Cortex of kidney (tissue), 1 donor: ENCODE measurements around the gene SLC5A10.
"Not testable (repeated sequence)": the region's sequence is repeated elsewhere in the genome, so short reads cannot be mapped to it uniquely, and the experiment has no call there.

Experiments
- DNase-seq: peaks from one replicate; lab custom pipeline; 2025; lab: John Stamatoyannopoulos, UW

Gene SLC5A10

DNA sequence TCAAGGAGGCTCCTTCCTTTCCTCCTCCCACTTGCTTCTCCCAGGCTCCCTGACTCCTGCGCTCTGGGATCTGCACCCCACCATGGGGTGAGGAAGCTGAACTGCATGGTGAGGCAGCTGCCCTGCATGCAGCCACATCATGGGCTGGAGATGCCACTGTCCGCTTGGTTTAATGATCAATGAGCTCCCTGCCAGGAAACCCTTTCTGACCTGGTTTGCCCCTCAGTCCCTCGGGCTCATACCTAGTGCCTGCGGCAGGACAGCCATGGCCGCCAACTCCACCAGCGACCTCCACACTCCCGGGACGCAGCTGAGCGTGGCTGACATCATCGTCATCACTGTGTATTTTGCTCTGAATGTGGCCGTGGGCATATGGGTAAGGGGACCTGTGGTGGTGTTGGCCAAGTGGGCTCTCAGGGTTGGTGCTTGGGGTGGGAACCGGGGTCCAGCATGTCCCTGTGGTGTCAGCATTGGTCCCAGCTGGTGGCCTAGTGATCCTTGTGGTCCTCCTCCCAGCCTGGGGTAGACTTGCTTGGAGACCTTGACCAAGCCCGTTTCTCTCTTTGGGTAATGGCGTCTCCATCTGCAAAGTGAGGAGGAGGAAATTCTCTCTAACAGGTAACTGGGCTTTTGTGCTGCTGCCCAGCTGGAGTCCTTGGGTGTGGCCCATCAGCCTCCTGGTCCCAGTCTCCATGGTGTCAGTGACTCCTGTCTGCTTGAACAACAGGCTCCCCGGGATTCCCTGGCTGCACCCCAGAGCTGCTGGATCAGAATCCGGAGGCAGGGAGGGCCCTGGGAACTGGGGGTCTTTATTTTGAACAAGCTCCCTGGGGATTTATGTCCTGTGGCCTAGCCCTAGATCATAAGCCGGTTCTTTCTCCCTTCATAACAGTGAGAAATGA, at the start of gene SLC5A10:
SLC5A10 (plus strand) TSS at position 225 of the 902 bp plus-strand sequence; CDS start at position 266, 41 bp downstream.
- DNase-seq: no peak

DNA sequence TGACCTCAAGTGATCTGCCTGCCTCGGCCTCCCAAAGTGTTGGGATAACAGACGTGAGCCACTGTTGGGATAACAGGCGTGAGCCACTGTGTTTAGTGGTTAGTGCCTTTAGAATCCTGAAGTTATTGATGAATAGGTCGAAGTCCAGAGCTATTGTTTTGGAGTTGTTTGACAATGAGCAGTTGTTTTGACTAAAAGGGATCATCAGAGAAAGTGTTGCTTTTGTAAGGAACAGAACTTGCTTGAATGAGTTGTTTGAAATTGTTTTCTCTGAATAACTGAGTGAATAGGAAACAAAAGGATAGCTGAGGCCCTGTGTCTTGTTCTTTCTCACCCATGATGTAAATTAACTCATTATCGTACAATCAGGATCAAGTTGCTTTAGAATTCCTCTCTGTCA, 47.5 kb upstream of the SLC5A10 start:
- no peak for DNase-seq

DNA sequence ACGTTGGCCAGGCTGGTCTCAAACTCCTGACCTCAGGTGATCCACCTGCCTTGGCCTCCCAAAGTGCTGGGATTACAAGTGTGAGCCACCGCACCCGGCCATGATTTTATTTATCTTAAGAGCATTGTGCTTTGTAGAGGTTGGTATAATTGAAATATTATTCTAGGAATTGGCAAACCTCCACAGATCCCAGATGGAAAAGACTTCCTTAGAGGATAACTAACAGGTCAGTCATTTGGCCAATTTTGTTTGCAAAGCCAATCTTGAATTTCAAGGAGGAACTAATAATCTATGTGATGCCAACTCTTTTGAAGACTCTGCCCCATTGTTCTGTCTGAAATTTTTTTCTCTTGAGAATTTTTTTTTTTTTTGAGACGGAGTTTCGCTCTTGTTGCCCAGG, 46.7 kb upstream of the SLC5A10 start:
- DNase-seq: no peak

DNA sequence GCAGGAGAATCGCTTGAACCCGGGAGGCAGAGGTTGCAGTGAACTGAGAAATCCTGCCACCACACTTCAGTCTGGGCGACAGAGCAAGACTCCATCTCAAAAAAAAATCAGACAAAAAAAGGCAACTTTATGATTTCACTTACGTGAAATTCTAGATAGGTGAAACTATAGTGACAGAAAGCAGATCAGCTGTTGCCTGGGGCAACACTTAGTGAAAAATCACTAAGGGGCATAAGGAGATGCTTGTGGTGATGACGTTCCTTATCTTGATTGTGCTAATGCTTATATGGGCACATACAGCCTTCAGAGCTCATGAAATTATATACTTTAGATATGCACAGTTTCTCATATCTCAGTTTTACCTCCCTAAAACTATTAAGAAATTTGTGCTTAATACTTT, 41.6 kb upstream of the SLC5A10 start:
- no peak for DNase-seq

DNA sequence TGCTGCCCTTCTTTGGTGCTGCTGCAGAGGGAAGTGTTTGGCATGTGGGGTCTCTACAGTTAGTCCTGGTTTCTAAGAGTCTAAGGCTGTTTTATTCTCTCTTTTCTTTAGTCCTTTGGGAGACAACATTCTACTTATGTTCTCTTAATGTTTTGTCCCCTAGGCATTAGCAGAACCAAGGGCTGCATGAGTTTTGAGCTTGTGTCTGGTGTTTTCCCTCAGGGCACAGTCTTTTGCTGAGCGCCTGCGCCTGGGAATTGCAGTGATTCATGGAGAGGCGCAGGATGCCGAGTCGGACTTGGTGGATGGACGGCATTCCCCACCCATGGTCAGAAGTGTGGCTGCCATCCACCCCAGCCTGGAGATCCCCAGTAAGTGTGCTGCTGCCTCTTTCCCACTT, 41.1 kb upstream of the SLC5A10 start:
- no peak for DNase-seq

DNA sequence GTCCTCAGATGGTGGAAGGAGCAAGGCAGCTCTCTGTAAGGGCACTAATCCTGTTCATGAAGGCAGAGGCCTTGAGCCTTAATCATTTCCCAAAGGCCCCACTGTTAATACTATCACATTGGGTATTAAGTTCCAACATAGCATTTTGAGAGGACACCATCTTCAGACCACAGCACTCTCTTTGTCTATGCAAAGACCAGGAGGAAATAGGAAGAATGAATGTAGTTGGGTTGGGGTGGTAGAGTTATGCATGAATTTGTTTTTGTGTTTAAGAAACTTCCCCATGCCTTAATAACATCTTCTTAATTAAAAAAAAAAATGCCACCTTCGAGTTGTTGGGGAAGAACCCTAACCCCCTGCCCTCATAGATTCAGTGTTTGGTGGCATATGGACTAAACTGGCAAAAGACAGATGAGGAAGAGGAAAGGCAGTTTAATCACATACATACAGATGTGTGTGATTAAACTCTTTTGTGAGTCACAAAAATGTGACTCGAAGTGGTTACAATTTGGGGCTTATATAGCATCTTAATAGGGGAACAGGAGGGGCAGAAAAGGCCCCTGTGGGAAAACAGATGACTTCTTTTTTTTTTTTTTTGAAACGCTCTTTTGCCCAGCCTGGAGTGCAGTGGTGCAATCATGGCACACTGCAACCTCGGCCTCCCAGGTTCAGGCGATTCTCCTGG, 35.0 kb upstream of the SLC5A10 start:
- no peak for DNase-seq

DNA sequence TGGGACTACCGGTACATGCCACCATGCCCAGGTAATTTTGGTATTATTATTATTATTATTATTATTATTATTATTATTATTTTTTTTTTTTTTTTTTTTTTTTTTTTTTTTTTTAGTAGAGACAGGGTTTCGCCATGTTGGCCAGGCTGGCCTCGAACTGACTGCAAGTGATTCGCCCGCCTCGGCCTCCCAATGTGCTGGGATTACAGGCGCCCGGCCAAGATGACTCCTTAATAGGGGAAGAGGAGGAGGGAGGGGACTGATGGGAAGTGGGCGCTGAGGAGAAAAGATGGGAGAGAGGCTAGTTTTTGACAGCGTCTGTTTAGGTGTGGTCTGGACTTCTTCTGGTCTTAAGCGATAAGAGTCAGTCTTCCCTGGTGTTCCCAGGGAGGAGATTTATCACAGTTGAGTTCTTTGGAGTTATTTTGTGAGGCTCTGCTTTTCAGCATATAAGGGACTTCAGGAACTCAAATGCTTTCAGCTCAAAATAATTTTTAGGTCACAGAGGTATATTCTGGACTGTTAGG, 34.4 kb upstream of the SLC5A10 start:
- DNase-seq: no peak

DNA sequence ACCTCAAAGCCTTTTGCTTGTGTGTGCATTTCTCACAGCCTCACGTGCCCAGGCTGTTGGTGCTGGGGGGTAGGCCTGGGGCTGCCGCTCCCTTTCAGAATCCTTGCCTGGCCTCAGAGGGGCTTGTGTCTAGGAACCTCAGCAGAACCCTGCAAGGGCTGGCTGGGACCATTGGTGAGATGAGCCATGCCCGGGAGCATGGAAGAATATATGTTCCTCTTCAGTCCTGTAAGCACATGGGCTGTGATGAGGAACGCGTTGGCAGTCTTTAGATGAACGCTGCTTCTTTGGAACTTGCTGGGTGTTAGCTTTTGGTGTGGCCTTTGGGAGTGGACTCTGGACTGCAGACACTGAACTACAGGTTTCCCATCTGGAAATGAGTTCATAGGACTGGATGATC, 32.0 kb upstream of the SLC5A10 start:
- DNase-seq: no peak

DNA sequence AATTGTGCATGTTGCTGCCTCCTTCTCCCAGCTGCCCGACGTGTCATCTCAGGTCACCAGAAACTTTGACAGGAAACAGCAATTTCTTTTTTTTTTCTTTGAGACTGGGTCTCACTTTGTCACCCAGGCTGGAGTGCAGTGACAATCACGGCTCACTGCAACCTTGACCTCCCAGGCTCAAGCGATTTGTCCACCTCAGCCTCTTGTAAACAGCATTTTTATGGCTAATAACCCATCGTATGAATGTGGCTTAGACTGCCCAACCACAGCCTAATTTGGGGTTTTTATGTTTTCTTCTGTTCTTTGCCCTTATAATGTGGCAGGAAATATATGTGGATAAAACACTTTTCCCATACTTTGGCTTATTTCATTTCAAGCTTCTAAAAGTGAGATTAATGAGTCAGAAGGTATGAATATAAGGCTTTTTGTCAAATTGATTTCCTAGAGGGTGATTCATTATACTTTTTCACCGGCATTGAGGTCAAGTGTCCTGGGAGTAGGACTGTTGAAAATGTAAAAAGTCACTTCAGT, 31.0 kb upstream of the SLC5A10 start:
- no peak for DNase-seq

DNA sequence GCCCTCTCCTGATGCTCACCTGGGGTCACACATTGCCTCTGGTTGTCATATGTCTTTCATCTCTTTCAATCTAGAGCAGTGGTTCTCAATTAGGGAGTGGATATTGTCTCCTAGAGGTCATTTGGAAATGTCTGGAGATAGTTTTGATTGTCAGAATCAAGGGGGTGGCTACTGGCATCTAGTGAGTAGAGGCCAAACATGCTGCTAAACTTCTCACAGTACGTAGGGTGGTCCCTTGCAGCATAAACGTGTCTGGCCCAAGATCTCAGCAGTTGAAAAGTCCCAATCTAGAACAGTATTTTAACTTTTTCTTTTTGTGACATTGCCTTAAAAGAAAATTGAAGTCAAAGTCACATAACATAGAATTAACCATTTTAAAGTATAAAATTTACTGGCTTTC, 30.5 kb upstream of the SLC5A10 start:
- DNase-seq: no peak

DNA sequence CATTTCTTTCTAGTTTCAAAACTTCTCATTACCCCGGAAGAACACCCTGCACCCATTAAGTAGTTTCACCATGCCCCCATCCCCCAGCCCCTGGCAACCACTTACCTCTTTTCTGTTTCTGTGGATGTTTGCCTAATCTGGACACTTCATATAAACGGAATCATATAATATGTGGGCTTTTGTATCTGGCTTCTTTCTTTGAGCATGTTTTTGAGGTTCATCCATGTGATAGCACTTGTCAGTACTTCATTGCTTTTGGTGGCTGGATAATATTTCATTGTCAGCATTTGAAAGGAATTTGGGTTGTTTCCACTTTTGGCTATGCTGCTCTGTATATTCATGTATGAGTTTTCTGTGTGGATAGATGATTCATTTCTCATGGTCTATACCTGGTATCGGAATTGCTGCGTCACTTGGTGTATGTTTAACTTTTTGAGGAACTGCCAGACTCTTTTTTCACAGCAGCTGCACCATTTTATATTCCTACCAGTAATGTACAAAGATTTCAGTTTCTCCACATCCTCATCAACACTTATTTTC, 30.0 kb upstream of the SLC5A10 start:
- no peak for DNase-seq

DNA sequence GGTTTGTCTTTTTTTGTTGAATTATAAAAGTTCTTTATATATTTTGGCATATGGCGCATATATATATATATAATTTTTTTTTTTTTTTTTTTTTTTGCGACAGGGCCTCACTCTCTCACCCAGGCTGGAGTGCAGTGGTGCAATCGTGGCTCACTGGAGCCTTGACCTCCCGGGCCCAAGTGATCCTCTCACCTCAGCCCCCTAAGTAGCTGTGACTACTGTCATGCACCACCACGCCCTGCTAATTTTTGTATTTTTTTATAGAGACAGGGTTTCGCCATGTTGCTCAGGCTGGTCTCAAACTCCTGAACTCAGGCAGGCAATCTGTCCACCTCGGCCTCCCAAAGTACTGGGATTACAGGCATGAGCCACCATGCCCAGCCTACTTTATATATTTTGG, 29.4 kb upstream of the SLC5A10 start:
- DNase-seq: not testable (repeated sequence)

DNA sequence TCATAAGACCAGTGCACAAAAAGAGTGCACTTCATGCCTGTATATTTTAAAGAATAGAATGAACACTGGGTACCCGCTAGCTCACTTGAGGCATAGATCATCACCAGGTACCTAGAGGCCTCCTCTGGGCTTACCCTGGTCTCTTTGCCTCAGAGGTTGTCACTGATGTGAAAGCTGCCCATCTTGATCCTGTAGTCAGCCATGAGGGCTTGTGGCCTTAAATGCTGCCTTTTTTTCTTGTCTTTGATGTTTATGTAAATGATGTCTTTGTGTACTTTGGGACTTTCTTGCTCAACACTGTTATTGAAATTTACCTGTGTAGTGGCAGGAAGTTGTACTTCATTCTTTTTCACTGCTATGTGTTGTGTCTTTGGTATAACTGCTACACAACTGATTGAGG, 26.8 kb upstream of the SLC5A10 start:
- DNase-seq: no peak

DNA sequence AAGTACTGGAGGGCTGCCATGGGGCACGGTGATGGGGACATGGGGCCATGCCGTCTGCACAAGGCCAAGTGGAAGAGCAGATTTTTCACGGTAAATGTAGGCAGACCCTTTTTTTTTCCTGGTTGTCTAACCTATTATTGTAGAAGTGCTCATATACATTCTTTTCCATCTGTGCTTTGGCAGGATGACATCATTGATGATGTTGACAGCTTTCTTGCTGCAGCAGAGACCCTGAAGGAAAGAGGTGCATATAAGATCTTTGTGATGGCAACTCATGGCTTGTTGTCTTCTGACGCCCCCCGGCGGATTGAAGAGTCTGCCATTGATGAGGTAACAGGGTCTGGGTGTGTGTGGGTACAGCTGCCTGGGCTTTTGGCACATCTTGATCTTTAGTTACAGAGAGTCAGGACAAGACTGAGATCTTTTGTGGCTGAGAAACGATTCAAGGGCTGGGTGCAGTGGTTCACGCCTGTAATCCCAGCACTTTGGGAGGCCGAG, 23.3 kb upstream of the SLC5A10 start:
- DNase-seq: no peak

DNA sequence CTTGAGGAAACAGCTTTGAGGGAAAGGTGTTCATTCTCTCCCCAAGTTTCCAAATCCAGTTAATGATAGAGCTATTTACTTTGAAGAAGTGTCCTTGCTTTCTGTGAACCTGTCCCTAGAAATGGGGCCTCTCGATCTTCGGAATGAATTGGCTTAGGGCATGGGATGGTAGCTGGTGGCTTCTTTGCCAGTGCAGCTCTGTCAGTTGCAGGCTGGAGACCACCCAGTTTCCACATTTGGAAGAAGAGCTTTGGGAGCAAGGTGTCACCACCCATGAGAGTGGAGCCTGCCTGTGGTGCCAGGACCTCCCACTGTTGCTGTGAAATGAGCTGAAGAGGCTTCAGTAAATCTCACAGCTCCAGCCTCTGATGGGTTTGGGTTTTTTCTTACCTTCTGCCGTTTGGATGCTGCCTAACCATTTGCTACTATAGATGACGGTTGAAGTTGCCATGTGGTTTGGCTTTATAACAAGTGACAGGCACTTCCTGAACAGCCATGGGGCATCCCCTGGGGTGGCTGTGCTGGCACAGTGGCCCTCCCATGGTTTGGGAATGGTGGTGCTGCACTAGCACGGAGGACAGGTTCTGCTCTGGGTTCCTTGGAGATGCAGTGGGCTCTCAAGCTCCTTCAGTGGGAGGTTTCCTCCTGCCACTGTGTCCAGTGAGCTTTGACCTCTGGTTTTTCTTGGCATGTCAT, 19.5 kb upstream of the SLC5A10 start:
- no peak for DNase-seq

DNA sequence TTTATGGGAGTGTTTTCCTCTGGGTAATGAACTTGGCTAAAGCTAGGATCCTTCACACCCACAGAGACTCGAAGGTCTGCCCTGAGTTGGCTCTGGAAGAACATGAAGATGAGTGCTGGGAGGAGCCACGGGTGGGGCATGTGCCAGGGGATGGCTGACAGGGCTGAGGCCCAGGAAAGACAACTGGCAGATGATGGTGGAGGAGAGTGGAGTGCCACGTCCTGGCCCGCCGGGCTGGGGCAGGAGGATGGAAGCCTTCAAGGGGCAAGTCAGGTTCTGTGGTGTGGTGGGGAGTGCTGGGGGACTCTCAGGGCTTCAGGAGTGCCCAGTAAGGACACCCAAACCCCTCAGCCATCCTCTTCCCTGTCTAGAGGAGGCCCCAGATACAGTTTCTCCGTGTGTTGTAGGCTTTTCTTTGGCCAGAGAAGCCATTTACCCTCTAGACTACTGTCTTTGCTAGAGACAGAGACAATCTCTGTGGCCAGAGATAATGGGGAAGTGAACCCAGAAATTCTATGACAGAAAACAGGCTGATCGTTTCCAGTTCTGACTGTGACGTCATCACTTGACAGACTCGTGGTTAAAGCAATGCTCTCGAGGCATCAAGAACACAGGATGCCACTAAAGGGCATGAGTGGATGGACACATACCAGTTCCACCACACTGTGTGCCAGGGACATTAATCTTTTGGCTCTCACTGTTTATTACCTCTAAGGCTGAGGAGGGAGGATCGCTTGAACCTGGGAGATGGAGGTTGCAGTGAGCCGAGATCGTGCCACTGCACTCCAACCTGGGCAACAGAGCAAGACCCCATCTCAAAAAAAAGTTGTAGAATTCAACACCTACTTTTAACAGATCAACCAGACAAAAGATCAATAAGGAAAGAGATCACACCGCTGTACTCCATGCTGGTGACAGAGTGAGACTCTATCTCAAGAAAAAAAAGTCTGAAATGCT, 18.6 kb upstream of the SLC5A10 start:
- no peak for DNase-seq

DNA sequence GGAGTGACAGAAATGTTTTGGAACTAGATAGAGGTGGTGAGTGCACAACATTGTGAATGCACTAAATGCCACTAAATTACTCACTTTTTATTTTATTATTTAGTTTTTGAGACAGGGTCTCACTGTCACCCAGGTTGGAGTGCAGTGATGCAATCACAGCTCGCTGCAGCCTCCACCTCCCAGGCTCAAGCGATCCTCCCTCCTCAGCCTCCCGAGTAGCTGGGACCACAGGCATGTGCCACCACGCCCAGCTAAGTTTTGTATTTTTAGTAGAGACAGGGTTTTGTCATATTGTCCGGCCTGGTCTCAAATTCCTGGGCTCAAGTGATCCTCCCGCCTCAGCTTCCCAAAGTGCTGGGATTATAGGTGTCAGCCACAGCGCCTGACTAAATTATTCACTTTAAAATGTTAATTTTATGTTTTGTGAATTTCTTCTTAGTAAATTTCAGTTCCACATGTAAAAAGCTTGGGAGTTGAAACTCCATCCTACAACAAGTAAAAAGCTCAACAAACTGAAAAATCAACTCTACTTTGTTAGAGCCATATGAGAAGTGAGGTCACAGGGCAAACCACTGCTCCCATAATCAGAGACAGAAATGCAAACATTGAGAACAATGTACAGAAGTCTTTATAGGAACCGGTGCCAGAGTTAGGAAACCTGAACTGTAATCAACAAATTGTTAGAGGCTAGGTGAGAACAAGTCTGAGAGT, 13.8 kb upstream of the SLC5A10 start:
- no peak for DNase-seq

DNA sequence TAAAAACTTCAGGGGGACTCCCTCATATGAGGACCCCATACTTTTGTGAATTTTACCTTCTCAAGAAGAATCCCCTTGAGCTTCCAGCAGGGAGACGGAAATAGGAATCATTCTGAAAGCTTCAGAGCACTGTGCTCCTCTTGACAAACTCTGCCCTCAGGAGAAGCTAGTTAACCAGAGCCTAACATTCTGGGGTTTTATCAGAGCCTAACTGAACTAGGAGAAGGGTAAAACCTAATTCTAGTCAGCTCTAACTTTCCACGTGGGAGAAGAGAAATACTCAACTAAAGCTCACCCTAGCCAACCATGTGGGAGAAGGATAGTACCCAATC, 13.3 kb upstream of the SLC5A10 start:
- DNase-seq: no peak

DNA sequence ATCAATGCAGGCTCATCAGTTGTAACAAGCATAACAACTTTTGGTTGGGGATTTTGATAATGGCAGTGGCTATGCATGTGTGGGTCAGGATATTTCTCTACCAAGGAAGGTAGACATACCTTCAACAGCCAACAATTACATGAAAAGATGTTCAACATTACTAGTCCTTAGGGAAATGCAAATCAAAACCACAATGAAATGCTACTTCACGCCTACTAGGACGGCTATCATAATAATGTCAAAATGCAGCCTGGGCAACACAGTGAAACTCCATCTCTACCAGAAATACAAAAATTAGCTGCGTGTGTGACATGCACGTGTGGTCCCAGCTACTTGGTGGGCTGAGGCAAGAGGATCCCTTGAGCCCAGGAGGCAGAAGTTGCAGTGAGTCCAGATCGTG, 7.3 kb upstream of the SLC5A10 start:
- no peak for DNase-seq

DNA sequence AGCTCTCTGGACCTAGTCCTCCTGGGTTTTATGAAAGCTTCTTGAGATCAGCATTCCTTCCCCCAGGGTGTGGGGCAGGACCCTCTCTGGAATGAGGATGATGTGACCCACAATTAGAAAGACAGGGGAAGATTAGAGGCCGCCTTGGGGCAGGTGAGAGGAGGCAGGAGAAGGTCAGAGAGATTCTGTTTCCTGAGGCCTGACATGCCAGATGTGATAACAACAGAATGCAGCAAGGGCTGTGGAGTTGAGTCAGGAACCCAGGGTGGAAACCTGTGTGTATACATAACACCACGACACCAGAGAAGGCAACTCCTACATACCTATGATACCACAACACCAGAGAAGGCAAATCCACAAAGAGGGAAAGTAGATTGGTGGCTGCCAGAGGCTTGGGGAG, 5.4 kb upstream of the SLC5A10 start:
- DNase-seq: no peak
